Kidney capillary endothelial cell (primary cell): ENCODE data around the gene IPO11.
"Not testable (repeated sequence)": the region's sequence is repeated elsewhere in the genome, so short reads cannot be mapped to it uniquely, and the experiment has no call there.

Experiments
- DNase-seq: peaks from one replicate; pipeline ENCODE4 v3.0.0-alpha.2; 2018; ENCODE audit warnings: low spot score

The IPO11 gene

DNA sequence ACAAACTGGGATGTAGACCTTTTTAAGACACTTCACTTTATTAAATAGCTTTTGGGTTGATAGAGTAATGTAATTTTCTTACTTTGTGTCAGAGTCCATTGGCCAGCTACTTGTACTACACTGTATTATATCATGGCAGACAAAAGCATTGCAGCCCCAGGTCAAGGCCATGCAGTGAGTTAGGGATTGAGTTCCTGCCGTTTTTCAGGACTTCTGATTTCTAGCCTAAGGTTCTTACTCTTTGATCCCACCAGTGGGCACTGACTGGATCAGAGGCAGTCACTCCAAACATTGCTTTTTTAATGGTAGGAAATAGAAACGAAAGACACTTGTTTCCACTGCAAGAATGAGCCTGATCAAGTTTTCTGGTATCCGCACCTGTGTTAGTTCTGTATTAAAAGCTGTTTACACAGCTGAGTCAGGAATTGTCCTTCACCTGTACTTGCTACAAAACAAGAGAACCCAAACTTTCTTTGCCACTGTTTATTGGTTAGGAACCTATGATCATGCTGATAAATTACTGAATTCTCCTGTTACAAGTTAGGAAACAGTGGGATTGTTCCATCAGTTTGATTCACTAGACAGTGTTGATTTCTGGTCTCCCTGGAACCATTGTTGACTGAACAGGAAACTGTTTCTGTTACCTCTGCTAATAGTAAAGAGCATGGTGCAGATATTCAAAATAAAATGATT lies 188.1 kb downstream of the IPO11 start:
- no peak for DNase-seq

DNA sequence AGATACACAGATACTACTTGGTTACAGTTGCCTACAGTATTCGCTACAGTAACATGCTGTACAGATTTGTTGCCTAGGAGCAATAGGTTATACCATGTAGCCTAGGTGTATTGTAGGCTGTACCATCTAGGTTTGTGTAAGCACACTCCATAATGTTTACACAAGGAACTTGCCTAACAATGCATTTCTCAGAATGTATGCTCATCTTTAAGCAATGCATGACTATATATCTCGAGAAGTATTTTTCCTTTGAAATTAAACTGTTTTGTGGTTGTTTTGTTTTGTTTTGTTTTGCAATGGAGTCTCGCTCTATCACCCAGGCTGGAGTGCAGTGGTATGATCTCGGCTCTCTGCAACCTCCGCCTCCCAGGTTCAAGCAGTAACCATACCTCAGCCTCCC lies 191.4 kb downstream of the IPO11 start:
- no peak for DNase-seq

DNA sequence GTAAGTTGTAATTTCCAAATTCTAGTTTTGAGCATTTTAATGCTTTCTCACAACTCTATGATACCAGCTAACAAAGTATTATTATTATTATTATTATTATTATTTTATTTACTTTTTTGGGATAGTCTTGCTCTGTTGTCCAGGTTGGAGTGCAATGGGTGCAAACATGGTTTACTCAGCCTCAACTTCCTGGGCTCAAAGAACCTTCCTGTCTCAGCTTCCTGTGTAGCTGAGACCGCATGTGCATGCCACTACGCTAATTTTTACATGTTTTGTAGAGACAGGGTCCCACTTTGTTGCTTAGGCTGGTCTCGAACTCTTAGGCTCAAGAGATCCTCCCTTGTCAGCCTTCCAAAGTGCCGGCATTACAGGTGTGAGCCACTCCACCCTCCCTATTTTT lies 193.1 kb downstream of the IPO11 start:
- DNase-seq = no peak

DNA sequence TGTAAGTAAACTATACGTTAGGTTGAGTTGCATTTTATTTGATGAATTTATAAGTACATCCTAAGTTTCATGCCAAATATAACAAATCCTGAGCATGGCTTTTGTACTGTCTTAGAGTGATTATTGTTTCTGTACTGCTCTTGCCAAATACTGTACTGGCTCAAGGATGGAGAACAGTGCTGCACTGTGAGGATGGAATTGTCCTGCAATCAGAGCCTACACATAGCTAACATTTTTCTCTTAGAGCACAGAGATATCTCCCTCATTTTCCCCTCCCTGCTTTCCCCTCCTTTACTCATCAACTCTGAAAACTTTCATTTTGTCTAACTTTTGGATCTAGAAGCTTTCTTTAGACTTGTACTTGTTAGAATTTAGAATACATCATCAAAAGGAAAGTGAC lies 194.3 kb downstream of the IPO11 start:
- DNase-seq = no peak

DNA sequence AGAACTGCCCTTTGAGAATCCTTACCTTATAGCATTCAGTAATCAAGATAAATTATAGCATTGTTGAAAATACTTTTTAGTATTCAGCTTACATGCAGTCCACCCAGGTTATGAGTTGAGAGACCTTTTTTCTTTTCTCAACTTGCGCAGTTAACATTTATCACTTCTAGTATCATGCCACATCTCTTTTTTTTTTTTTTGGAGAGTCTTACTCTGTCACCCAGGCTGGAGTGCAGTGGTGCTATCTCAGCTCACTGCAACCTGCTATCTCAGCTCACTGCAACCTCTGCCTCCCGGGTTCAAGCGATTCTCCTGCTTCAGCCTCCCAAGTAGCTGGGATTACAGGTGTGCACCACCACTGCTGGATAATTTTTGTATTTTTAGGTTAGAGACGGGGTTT lies 195.1 kb downstream of the IPO11 start:
- DNase-seq = no peak

DNA sequence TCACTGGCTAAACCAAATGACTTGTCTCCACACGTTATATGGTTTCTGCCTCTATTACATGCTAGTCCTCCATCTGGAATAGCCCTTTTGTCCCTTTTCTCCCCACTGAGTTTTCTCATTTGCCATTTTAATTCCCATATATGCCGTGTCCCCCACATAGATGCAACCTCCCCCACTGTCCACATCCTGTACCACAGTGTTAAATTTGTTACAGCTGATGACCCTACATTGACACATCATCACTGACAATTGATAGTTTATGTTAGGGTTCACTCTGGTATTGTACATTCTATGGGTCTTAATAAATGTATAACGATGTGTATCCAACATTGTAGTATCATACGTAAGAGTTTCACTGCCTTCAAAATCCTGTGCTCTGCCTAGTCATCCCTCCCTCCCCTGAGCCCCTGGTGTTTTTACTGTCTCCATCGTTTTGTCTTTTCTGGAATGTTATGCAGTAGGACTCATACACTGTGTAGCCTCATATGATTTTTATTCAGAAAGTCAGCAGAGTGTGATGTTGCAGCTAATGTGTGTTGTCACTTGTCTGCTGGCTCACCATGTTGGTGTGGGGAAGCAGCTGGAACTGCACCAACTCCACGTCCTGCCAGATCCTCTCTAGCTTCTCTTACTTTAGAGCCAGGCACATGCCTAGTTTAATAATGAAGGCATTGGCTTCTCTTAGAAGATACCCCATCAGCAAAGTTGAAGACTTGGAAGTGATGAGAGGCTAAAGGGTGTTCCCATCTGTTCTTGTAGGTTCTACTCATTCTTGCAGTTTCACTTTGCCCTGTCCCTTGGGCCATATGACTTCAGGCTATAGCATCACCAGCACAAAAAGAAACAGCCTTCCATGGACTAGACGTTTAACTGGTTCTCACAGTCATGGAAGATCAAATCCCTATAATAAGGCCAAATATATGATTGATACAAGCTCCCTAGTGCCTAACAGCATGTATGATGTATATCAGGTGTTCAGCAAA lies 196.3 kb downstream of the IPO11 start:
- no peak for DNase-seq

DNA sequence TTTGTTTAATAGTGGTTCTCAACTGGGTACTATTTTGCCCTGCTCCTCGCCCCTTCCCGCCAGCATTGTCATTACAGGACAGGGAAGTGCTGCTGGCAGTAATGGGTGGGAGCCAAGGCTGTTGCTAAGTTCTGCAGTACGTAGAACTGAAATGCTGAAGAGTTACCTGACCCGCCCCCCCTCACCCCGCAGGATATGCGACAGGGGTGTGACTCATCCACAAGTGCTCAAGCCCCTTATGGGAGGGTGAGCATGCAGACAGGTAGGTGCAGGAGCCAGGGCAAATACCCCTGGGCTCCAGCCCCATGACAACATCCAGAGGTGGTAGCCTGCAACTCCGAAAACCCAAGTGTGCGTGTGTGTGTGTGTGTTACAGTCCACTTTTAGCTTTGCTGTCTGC lies 201.8 kb downstream of the IPO11 start:
- no peak for DNase-seq

DNA sequence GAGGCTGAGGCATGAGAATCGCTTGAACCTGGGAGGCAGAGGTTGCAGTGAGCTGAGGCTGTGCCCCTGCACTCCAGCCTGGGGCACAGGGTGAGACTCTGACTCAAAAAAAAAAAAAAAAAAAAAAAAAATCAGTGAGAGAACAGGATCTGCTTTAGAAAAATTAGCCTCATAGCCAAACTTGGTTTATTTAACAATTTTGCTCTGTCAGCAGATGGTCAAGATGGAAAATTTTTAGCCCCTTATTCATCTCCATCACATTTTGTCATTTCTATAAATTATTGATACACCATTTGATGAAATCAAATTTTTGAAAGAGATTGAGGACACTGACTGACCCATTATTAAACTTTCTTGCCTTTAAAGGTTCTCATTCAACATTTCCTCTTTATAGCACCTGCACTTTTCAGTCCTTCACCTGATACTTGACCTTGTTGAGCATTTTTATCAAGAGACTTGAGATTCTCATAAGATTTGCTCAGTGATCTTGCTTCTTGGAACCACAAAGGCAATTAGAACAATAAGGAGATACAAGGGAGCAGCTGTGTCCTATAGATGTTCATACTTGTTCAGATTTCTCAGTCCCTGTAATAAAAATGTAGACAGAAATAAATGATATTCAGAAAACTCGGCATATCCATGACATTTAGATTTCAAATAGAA lies 204.2 kb downstream of the IPO11 start:
- no peak for DNase-seq

DNA sequence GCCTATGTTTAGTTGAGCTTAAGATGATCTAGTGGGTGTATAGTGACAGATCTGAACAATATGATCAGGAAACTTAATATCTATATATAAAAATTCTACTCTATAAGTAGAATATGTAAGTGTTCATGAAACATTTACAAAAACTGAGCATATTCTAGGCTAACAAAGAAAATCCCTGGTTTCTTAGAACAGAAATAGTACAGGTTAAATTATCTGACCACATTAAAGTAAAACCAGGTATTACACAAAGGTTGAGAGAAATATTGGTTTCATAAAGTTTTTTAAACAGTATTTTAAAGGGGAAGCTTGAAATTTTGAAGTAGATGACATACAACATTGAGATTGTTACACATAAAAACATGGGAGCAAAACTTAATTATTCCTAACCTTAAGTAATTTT lies 205.4 kb downstream of the IPO11 start:
- no peak for DNase-seq

DNA sequence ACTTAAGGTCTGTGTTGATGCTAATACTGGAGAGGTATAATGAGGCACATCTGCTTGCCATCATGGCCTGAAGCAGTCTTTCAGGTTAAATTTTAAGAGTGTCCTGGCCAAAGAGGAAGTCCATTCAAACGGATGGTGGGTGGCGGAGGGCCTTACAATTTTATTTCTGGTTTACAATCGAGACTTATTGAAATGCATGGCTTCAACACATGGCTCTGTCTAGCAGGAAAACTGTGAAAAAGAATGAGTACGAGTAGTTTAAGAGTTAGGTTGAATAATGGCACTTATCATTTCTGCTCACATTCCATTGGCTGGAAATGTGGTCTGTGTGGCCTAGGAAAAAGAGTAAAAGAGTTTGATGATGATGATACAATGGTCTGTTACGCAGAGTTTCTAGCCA lies 208.2 kb downstream of the IPO11 start:
- no peak for DNase-seq

DNA sequence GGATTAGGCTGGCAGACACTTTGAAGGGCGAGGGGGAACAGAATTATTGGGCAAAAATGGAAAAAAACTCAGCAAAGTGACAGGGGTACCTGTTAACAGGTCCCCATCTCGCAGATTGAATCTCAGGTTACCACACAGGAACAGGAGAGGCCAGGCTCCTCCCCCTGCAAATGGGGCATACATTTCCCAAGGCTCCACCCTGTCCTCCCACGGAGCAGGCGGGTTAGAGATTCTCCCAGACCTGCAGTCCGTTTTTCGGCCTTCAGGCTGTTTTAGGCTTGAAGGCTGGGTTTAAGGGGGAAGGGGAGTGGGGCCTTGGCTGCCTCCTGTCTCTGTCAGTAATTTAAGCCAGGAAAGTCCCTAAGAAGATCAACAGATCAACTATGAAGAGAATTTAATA lies 208.7 kb downstream of the IPO11 start:
- no peak for DNase-seq

DNA sequence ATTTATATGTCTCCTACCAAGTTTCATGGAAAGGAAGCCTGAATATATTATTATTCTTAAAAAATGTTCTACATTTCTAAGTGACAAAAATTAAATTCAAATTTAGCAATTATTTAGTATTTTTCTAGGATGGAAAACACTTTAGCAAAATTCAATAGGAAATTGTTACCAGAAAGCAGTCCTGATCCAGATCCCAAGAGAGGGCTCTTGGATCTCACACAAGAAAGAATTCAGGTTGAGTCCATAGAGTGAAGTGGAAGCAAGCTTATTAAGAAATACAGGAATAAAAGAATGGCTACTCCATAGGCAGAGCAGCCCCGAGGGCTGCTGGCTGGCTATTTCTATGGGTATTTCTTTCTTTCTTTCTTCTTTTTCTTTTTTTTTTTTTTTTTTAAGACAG lies 210.7 kb downstream of the IPO11 start:
- DNase-seq = no peak

DNA sequence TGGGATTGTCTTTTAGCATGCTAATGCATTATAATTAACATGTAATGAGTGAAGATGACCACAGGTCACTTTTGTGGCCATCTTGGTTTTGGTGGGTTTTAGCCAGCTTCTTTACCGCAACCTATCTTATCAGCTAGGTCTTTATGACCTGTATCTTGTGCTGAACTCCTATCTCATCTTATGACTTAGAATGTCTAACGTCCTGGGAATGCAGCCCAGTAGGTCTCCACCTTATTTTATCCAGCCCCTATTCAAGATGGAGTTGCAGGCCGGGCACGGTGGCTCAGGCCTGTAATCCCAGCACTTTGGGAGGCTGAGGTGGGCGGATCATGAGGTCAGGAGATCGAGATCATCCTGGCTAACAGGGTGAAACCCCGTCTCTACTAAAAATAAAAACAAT lies 211.9 kb downstream of the IPO11 start:
- not testable (repeated sequence) for DNase-seq

DNA sequence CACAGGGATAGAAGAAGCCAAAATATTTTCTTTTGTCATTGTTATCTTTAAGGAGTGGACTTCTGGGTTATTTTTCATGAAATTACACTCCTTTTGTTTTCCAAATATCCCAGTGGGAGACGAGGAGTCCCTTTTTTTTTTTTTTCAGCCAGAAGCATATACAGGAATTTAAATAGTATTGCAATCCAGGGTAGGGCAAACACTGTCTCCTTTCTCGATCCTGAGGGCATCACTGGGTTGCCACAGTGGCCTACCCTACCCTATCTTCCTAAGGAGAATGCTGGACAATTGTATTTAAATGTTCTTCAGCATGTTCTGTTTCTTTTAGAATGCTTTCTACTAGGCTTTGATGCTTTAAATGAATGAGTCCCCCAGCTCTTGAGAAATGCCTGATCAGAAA lies 214.0 kb downstream of the IPO11 start:
- no peak for DNase-seq

DNA sequence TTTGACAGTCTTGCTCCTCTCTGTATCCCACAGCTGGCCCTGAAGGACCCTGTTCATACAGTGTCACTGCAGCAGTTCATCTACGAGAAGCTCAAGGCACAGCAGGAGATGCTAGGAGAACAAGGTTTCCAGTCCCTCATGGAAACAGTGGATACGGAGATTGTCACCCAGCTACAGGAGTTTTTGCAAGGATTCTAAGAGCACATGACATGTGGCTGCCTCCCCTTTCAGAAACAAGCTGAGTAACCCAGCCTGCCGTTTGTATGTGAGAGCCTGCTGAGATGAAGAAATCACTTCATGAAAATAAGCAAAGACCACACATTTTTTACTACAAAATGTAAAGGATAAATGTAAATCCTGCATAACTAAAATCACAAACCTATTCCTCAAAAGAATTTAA lies 214.6 kb downstream of the IPO11 start:
- DNase-seq = no peak

DNA sequence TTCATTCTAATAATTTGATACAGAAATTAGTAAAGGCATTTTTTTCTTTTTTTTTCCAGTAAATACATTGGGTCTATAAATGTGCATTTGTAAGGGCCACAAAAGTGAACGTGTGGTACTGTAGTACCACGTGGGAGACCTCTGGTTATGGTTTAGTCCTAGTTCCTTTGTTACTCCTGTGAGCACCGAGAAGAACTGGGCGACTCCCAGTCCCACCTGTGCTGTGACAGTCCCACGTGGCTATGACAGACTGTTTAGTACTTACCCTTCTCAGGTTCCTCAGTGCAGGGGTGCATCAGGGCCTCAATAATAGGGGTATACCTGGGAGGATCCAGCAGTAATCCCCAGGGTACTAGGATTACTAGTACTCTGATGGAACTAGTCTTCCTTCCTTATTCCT lies 215.3 kb downstream of the IPO11 start:
- no peak for DNase-seq

DNA sequence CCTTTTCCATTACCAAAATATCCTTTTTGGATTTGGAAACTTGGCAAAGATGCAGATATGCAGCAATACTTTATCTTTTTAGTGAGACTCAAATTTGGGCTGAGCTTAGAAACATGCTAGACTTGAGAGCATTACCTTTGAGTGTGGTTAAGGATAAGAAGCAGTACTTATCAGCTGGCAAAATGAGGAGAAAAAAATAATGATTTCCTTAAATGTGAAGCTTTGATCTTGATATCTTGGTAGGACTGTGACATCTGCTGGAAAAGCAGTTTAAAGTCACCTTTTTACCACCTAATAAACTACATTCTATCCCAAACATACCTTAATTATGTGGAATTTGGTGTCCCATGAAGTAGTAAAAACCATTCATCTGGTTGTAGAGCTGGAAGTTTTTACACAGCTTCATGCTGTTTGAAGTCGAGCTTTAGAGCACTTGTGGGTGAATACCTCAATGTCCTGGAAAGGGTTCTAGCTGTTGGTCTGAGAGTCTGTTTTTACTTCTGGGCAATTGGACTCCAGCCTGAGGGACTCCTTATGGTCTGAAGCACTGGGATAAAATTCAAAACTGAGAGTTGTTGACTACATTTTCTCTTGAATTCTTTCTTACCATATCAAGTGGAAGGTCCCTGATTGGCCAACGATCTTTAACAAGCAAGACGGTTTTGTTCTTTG lies 219.5 kb downstream of the IPO11 start:
- no peak for DNase-seq

DNA sequence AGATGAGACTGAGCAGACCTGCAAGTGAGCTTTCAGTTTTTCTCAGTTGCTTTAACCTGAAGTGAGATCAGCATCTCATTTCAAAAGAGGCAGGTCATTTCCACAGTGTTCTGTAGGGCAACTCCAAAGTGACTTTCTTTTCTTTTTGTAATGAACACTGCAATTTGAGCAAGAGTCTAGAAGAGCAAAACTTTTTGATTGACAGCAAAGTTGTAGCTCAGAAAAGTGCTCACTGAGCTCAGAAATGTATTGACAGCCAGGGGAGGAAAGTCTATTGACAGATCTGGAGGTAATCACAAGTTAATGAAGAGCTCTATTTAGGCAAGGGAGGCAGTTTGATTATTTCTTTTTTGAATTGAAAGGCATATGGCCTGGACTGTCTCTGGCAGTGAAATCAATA lies 220.7 kb downstream of the IPO11 start:
- no peak for DNase-seq

DNA sequence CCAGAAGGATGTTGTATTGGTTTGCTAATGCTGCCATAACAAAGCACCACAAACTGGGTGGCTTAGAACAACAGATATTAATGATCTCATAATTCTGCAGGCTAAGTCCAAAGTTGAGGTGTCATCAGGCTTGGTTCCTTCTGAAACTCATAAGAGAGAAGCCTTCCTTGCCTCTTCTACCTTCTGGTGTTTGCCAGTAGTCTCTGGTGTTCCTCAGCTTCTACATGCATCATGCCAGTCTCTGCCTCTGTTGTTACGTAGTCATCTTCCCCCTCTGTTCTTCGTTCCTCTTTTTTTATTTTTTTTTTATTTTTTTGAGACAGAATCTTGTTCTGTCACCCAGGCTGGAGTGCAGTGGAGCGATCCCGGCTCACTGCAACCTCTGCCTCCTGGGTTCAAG lies 227.9 kb downstream of the IPO11 start:
- DNase-seq = no peak

DNA sequence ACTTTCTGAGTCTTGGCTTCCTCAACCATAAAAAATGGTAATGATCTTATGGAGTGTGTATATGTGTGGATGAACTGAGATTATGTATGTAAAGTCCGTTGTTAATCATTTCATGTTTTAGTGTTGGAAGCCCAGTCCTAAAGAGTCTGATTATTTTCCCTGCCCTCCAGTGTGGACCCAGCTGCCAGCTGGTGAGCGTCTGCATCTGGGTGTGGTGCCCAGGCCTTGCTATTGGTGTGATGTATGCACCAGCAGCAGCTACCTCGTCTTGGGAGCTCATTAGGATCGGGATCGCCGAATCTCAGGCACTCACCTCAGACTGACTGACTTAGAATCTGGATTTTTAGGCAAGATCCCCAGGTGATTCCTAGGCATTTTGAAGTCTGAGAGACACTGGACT lies 229.9 kb downstream of the IPO11 start:
- no peak for DNase-seq

DNA sequence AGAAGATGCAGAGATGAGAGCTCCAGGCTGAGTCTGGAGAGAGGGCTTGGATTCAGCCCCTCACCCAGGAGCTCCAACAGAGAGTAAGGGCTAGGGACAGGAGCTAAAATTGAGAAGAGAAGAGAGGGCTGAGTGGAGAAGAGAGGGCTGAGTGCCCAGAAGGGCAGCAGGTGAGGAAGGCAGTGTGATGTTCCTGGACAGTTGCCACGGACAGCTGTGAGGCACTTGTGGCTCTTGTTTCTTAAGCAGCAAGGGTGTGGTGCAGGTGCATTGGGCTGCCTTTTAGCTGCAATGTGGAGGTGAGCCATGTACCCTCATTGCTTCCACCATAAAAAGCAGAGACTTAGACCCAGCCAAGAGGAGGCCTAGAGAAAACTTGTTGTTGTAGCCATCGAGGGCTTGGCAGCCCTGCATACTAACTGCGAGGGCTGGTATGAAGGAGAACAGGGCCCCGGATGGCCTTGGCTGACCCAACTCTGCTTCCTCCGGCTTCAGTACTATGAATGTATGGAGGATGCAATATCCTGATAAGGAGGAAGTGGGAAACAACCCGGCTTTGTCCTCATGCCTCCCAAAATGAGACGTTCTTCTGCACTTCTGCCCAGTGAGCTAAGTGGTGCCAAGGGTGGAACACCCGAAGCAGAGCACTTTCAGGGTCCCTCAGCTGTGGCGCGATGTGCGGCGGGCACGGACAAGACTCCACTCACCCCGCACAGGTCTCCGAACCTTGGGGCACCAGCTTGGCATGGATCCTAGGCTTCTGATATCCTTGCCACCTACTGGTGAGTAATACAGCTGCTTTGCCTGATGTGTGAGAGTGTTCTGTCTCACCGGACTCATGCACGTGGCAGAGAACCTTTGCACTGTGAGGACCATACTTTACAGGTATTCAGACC lies 231.2 kb downstream of the IPO11 start:
- DNase-seq = no peak
